ENCODE data around the gene IFT172. TPM values are rescaled to one million over a fixed set of nuclear protein-coding genes. Genes with fewer than 3 reads are reported as not detected.
"Not testable (repeated sequence)": the region's sequence is repeated elsewhere in the genome, so short reads cannot be mapped to it uniquely, and the experiment has no call there.

IFT172 gene, protein sequence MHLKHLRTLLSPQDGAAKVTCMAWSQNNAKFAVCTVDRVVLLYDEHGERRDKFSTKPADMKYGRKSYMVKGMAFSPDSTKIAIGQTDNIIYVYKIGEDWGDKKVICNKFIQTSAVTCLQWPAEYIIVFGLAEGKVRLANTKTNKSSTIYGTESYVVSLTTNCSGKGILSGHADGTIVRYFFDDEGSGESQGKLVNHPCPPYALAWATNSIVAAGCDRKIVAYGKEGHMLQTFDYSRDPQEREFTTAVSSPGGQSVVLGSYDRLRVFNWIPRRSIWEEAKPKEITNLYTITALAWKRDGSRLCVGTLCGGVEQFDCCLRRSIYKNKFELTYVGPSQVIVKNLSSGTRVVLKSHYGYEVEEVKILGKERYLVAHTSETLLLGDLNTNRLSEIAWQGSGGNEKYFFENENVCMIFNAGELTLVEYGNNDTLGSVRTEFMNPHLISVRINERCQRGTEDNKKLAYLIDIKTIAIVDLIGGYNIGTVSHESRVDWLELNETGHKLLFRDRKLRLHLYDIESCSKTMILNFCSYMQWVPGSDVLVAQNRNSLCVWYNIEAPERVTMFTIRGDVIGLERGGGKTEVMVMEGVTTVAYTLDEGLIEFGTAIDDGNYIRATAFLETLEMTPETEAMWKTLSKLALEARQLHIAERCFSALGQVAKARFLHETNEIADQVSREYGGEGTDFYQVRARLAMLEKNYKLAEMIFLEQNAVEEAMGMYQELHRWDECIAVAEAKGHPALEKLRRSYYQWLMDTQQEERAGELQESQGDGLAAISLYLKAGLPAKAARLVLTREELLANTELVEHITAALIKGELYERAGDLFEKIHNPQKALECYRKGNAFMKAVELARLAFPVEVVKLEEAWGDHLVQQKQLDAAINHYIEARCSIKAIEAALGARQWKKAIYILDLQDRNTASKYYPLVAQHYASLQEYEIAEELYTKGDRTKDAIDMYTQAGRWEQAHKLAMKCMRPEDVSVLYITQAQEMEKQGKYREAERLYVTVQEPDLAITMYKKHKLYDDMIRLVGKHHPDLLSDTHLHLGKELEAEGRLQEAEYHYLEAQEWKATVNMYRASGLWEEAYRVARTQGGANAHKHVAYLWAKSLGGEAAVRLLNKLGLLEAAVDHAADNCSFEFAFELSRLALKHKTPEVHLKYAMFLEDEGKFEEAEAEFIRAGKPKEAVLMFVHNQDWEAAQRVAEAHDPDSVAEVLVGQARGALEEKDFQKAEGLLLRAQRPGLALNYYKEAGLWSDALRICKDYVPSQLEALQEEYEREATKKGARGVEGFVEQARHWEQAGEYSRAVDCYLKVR (N-terminal part only)
- total RNA-seq, result 10 to 100 TPM; 14.4 to 18.2 TPM

DNA sequence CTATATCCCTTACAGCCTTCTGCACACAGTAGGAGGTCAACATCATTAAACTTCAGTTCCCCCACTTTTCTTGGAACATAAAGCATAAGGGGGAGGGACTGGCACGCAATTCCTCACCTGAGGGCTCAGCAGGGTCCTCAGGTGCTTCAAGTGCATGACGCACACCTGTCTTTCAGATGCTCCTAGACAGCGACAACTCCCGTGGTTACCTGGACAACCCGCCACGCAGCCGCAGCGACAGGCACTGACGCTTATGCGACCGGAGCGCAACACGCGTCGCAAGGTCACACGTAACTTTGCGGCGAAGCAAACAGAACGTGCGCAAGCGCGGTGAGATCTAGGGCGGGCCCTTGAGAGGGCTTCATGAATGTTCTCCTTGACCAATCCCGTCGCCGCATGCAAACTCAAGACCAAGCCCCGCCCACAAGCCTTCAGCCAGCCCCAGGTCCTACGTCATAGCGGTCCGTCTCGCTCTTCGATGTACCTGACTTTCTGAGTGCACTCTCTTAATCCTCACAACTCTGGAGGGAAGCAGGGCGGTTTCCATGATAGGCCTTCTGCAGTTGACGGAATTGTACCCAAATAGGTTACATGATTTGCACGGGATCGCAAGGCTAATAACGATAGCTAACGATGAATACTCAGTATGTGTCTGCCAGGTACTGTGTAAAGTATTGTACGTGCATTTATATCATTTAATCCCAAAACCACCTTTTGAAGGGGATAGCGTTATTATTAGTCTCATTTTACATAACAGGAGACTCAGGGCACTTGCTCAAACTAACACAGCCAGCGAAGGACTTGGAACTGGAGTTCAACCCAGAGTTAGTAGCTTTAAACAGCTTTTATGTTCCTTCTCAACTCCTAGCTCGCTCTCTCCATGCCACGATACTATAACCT, at the start of gene IFT172:
TSS of gene IFT172 (minus strand) at position 246 of the 900 bp plus-strand sequence. CDS start at position 156, 90 bp downstream.
- peak within 1 kb of the TSS; percentile 57 to 62 for H3K4me3 ChIP-seq
- DNase-seq (ENCODE audit: low spot score), result peak; percentile 100
- H3K27me3 ChIP-seq, result no peaks in the 10 kb centered on the region
- no peaks in the 10 kb centered on the region for H3K36me3 ChIP-seq
- H3K9me3 ChIP-seq, result no peaks in the 10 kb centered on the region
- H3K27ac ChIP-seq, result peak within 1 kb of the TSS; percentile 72 to 80
- TF ChIP-seq, protein P1, sequence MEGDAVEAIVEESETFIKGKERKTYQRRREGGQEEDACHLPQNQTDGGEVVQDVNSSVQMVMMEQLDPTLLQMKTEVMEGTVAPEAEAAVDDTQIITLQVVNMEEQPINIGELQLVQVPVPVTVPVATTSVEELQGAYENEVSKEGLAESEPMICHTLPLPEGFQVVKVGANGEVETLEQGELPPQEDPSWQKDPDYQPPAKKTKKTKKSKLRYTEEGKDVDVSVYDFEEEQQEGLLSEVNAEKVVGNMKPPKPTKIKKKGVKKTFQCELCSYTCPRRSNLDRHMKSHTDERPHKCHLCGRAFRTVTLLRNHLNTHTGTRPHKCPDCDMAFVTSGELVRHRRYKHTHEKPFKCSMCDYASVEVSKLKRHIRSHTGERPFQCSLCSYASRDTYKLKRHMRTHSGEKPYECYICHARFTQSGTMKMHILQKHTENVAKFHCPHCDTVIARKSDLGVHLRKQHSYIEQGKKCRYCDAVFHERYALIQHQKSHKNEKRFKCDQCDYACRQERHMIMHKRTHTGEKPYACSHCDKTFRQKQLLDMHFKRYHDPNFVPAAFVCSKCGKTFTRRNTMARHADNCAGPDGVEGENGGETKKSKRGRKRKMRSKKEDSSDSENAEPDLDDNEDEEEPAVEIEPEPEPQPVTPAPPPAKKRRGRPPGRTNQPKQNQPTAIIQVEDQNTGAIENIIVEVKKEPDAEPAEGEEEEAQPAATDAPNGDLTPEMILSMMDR (IDR thresholded peaks at IDR 0.05), result no peak
- peaks cover 0 to 23% of the 10 kb centered on the region in 2 donors for H3K4me1 ChIP-seq

DNA sequence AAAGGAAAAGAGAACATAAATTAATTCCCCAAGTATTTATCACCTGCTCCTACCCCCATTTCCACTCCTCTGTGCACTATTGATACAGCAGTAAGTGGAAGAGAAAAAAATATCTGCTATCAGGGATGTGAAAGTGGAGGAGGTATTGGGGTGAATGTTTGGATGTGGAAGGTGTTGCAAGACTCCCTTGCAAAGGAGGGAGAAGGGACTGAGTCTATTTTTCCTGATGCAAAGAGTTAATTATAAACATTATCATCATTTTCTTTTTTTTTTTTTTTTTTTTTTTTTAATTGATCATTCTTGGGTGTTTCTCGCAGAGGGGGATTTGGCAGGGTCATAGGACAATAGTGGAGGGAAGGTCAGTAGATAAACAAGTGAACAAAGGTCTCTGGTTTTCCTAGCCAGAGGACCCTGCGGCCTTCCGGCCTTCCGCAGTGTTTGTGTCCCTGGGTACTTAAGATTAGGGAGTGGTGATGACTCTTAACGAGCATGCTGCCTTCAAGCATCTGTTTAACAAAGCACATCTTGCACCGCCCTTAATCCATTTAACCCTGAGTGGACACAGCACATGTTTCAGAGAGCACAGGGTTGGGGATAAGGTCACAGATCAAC, 49.4 kb upstream of the IFT172 start:
- H3K27ac ChIP-seq; H3K4me1 ChIP-seq; H3K9me3 ChIP-seq; H3K4me3 ChIP-seq; DNase-seq (ENCODE audit: low spot score); H3K36me3 ChIP-seq; H3K27me3 ChIP-seq: not testable (repeated sequence)

DNA sequence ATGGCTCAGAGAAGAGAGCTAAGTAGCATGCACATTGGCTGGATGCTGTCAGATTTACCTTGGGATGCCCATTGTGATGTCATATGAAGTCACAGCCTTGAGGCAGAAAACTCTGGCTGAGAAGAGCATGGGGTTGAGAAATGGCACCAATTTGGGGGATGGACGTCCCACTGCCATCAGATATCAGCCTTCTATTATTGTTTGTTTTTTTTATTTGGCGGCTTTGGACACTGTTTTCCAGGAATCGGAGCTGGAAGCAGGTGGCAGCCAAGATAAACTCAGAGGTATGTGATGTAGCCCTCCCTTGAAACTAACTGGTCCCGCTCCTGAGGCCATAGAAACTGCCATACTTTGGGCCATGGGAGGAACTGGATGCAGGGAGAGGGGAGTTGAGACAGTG, 47.7 kb upstream of the IFT172 start:
- H3K4me3 ChIP-seq, result no peak overlapping the region
- H3K4me1 ChIP-seq, result no peaks in the 10 kb centered on the region
- H3K36me3 ChIP-seq, result no peaks in the 10 kb centered on the region
- no peaks in the 10 kb centered on the region for H3K27me3 ChIP-seq
- H3K27ac ChIP-seq, result no peak overlapping the region
- no peak for DNase-seq (ENCODE audit: low spot score)
- no peaks in the 10 kb centered on the region for H3K9me3 ChIP-seq
- TF ChIP-seq, protein P1 (IDR thresholded peaks at IDR 0.05), result no peak

DNA sequence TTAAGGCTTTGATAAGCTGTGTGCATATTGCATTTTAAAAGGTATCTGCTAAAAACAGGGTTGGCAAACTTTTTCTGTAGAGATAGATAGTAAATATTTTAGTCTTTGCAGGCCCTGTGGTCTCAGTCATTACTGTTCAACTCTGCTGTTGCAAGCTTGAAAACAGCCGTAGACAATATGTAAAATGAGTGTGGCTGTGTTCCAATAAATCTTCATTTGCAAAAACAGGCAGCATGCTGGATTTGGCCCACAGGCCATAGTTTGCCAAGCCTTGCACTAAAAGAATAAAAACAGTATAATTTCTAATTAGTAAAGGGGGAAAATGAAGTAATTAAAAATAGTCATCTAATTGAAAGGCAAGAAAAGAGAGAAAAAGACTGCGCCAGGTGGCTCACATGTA, 42.4 kb upstream of the IFT172 start:
- H3K4me3 ChIP-seq, result no peak overlapping the region
- no peaks in the 10 kb centered on the region for H3K27me3 ChIP-seq
- H3K9me3 ChIP-seq, result no peaks in the 10 kb centered on the region
- H3K4me1 ChIP-seq, result no peaks in the 10 kb centered on the region
- TF ChIP-seq, protein P1 (IDR thresholded peaks at IDR 0.05), result no peak
- no peak for DNase-seq (ENCODE audit: low spot score)
- no peaks in the 10 kb centered on the region for H3K36me3 ChIP-seq
- H3K27ac ChIP-seq, result no peak overlapping the region

DNA sequence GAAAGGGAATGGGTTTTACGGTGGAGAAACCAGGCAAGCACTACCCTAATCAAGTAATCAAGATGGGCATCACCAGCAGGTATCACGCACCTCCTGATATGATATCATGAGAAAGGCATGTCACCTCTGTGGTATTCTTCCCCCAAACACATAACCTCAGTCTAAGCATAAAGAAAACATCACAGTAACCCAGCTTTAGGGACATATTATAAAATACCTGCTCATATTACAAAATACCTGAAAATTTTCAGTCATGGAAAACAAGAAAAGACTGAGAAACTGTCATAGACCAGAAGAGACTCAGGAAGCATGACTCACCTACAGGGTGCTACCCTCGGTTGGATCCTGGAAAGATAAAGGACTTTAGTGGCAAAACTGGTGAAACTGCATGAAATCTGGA, 37.6 kb upstream of the IFT172 start:
- TF ChIP-seq, protein P1 (IDR thresholded peaks at IDR 0.05), result no peak
- no peaks in the 10 kb centered on the region for H3K27me3 ChIP-seq
- H3K36me3 ChIP-seq, result no peaks in the 10 kb centered on the region
- no peak overlapping the region for H3K4me3 ChIP-seq
- DNase-seq (ENCODE audit: low spot score), result no peak
- H3K27ac ChIP-seq, result no peak overlapping the region
- no peaks in the 10 kb centered on the region for H3K4me1 ChIP-seq
- no peaks in the 10 kb centered on the region for H3K9me3 ChIP-seq
